VCaP (cell line): ENCODE data around the gene ATP13A5.

ENCODE experiments used
- H3K27ac ChIP-seq: fragments of 450-650 bp; 2 replicates; pipeline ENCODE4 v1.5.1; 2017
- CTCF ChIP-seq: fragments of 450-650 bp; conservative IDR thresholded peaks from 2 replicates; pipeline ENCODE4 v1.5.1; 2017; ENCODE audit warnings: mild to moderate bottlenecking, moderate library complexity

Gene ATP13A5

DNA sequence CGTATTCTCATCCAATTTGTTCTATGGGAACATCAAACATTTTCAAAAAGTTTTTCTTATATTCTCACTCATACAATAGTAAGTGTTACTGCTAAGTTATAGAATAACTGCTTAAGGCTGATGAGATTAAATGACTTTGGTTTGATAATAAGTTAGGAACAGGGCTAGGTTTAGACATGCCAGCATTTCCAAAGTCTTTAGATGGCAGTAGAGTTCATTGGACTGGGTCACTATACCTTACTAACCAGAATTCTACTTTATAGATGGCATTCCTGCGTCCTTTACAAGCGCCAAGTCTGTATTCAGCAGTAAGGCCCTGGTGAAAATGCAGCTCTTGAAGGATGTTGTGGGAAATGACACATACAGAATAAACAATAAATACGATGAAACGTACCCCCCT, 115.8 kb downstream of the ATP13A5 start:
- TF ChIP-seq CTCF: peak; percentile 74

GRCh38 chr3:193261970-193262369, 116.6 kb downstream of the ATP13A5 start:
- TF ChIP-seq CTCF: no peak
- no peak overlapping the region for H3K27ac ChIP-seq

More for the DNA sequence above, 115.8 kb downstream of the ATP13A5 start:
- no peak overlapping the region for H3K27ac ChIP-seq

DNA sequence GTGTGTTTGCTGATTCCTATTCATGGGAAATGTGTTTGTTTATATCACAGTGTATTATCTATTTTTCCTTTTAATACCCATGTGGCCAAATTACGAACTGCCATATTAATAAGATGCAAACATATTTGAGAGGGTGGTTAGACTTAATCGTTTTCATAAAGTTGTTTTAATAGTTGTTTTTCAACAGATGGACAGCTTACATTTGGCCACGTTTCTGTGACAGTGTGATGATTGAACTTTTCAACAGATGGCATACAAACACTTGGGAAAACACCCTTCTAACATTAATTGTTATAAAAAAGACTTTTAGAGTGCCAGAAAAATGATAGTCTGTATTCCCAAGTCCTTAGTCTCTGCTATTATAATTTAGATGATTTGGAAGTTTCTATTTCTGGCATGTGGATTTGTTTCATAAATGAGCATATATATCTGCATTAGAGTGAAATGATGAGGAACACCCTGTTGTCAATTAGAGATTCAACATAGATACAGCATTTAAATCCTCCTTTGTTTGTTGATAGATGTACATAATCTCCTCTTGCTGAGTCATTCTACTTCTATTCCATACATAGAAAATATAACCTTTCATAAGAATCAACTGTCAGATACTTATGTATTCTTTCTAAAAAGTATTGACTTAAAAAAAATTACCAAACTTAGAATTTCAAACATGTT, 124.4 kb downstream of the ATP13A5 start:
- H3K27ac ChIP-seq: no peak overlapping the region
- no peak for TF ChIP-seq CTCF

GRCh38 chr3:193250492-193250891, 128.1 kb downstream of the ATP13A5 start:
- no peak for TF ChIP-seq CTCF
- no peak overlapping the region for H3K27ac ChIP-seq

DNA sequence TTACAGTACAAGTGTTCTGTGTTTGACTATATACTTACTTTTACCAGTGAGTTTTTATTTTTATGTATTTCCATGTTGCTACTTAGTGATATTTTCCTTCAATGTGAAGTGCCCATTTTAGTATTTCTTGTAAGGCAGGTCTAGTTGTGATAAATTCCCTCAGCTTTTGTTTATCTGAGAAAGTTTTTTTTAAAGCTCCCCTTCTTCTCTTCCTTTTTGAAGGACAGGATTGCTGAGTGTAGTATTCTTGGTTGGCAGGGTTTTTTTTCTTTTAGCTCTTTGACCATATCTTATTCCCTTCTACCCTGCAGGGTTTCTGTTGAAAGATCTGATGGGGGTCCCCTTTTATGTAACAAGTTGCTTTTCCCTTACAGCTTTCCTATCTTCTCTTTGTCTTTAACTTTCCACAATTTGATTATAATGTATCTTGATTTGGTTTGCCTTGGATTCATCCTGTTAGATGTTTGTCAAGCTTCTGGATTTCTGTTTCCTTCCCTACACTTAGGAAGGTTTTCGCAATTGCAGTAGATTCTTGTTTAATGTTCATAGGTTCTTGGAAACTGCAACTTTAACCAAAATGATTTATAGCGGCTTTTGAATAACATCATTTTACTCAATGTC, 129.6 kb downstream of the ATP13A5 start:
- TF ChIP-seq CTCF: no peak
- H3K27ac ChIP-seq: no peak overlapping the region

DNA sequence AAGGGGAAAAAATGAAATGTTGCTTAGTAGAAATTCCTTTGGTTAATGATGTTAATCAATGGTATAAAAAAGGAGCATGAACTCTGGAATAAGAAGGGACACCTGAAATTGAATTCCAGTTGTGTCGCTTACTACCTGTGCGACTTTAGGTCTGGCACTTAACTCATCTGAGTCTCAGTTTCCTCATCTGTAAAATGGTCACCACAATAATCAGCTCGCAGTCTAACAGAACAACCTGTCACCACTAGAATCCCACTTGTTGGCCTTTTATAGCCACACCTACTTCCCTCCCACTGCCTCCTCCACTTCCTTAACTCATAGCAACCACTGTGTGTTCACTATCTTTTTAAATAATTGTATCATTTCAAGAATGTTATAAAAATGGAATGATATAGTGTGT, 135.0 kb downstream of the ATP13A5 start:
- H3K27ac ChIP-seq: no peak overlapping the region
- no peak for TF ChIP-seq CTCF

DNA sequence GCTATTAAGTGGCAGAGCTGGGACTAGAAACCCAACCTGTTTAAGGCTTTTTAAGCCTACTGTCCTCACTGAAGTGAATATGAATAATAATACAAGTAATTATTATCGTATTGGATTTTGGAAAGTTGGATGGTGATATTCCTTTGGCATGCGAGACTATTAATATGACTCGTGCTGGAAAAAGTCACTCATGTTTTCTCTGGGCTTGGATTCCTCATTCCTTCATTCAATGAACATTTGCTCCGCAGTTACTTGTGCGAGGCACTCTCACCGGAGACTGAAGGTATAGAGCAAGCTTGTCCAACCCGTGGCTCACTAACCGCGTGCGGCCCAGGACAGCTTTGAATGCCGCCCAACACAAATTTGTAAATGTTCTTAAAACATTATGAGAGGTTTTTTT, 136.8 kb downstream of the ATP13A5 start:
- no peak for TF ChIP-seq CTCF
- no peak overlapping the region for H3K27ac ChIP-seq
